Smooth muscle cell (in vitro differentiated cells): Measurements from ENCODE around the gene SLC1A3. TPM values are rescaled to one million over a fixed set of nuclear protein-coding genes. Genes with fewer than 3 reads are reported as not detected.

Experiments
- DNase-seq: peaks from one replicate; lab custom pipeline; 2025; ENCODE audit not compliant: unreplicated experiment; lab: John Stamatoyannopoulos, UW
- H2AFZ ChIP-seq: fragments of 200-600 bp; sonication (generic); 2 replicates; pipeline ENCODE4 v1.6.0; 2016; ENCODE audit warnings: antibody characterized with exemption, low read depth, mild to moderate bottlenecking
- H3F3A ChIP-seq: fragments of 200-600 bp; sonication (generic); 2 replicates; pipeline ENCODE4 v1.6.0; 2017; ENCODE audit warnings: antibody characterized with exemption, low read depth
- H3K27ac ChIP-seq: fragments of 200-600 bp; sonication (generic); 2 replicates; pipeline ENCODE4 v1.5.1; 2016; ENCODE audit warnings: low read depth, mild to moderate bottlenecking
- H3K27me3 ChIP-seq: fragments of 200-600 bp; sonication (generic); 2 replicates; pipeline ENCODE4 v1.6.1; 2016; ENCODE audit warnings: low read depth, mild to moderate bottlenecking
- H3K36me3 ChIP-seq: fragments of 200-600 bp; sonication (generic); 2 replicates; pipeline ENCODE4 v1.5.1; 2016; ENCODE audit warnings: low read depth
- H3K4me1 ChIP-seq: fragments of 200-600 bp; sonication (generic); 2 replicates; pipeline ENCODE4 v1.5.1; 2016; ENCODE audit warnings: low read depth
- H3K4me2 ChIP-seq: fragments of 200-600 bp; sonication (generic); 2 replicates; pipeline ENCODE4 v1.6.0; 2016; ENCODE audit warnings: mild to moderate bottlenecking
- H3K4me3 ChIP-seq: fragments of 200-600 bp; sonication (generic); 2 replicates; pipeline ENCODE4 v1.5.1; 2016; ENCODE audit warnings: mild to moderate bottlenecking
- H3K79me2 ChIP-seq: fragments of 200-600 bp; sonication (generic); 2 replicates; pipeline ENCODE4 v1.6.0; 2016; ENCODE audit warnings: low read depth, mild to moderate bottlenecking
- H3K9ac ChIP-seq: fragments of 200-600 bp; sonication (generic); 2 replicates; pipeline ENCODE4 v1.6.0; 2016; ENCODE audit warnings: low read depth
- H3K9me3 ChIP-seq: fragments of 200-600 bp; sonication (generic); replicated peaks from 2 replicates; pipeline ENCODE4 v1.5.1; 2016; ENCODE audit warnings: low read depth
- H4K20me1 ChIP-seq: fragments of 200-600 bp; sonication (generic); 2 replicates; pipeline ENCODE4 v1.6.0; 2016; ENCODE audit warnings: low read depth
- CTCF ChIP-seq: fragments of 200-600 bp; sonication (generic); IDR thresholded peaks from 2 replicates; pipeline ENCODE4 v1.5.1; 2017; ENCODE audit warnings: borderline replicate concordance, mild to moderate bottlenecking, antibody characterized with exemption; ENCODE audit not compliant: insufficient read depth, poor library complexity, severe bottlenecking
- WGBS: methylation state at CpG from one replicate; pipeline ENCODE4 v1.1.7; 2016; ENCODE audit warnings: low lambda C conversion rate; 5-methylcytosine and 5-hydroxymethylcytosine counted together
- polyA plus RNA-seq: library from polyadenylated mRNA; unstranded; fragments of >200 nt; fragmentation: Nextera tagmentation; extraction: Ambion mirVana; gene quantifications from 2 replicates; pipeline ENCODE4 v1.2.1, GENCODE V29; 2016
- total RNA-seq: library from RNA; depleted of rRNA; stranded (reverse); fragments of >200 nt; gene quantifications from 2 replicates; pipeline ENCODE4 v1.2.3, GENCODE V29; 2014

The SLC1A3 gene
- total and polyA plus RNA-seq, 2 experiments from 2014 or later, result 2.1 to 6.8 TPM

- H3K9ac ChIP-seq, result no peak overlapping the region
- 93% methylated on average over 22 of the region's 22 CpGs for WGBS
- no peak for DNase-seq
- peaks cover 7% of the 10 kb centered on the region for H3K4me1 ChIP-seq
- H3K4me2 ChIP-seq, result no peak overlapping the region
- H3F3A ChIP-seq, result no peaks in the 10 kb centered on the region
- no peak overlapping the region for H3K4me3 ChIP-seq
- H3K79me2 ChIP-seq, result no peaks in the 10 kb centered on the region
- no peak overlapping the region for H2AFZ ChIP-seq
- H3K9me3 ChIP-seq, result no peaks in the 10 kb centered on the region
- no peak overlapping the region for H3K27ac ChIP-seq
- no peaks in the 10 kb centered on the region for H3K27me3 ChIP-seq
- TF ChIP-seq CTCF, result no peak
- no peaks in the 10 kb centered on the region for H4K20me1 ChIP-seq
- no peaks in the 10 kb centered on the region for H3K36me3 ChIP-seq
Observed at GRCh38 chr5:36662291-36662851, 56.0 kb downstream of the SLC1A3 start.

- Histone ChIP-seq H3F3A (no peaks in the 10 kb centered on the region), H3K4me3 (no peak overlapping the region), H3K27ac (no peak overlapping the region), H3K4me1 (no peaks in the 10 kb centered on the region), H3K79me2 (no peaks in the 10 kb centered on the region), H3K9me3 (no peaks in the 10 kb centered on the region), H3K27me3 (no peaks in the 10 kb centered on the region), H3K9ac (no peak overlapping the region), H2AFZ (no peak overlapping the region), H3K4me2 (no peak overlapping the region), H3K36me3 (no peaks in the 10 kb centered on the region), H4K20me1 (no peaks in the 10 kb centered on the region)
- no peak for TF ChIP-seq CTCF
- no peak for DNase-seq
- WGBS, result 83% methylated on average over 3 of the region's 3 CpGs
Observed at GRCh38 chr5:36664766-36665165, 58.4 kb downstream of the SLC1A3 start.

- Histone ChIP-seq H3K4me2 (no peak overlapping the region), H3K36me3 (no peaks in the 10 kb centered on the region), H2AFZ (no peak overlapping the region), H4K20me1 (no peaks in the 10 kb centered on the region), H3K9me3 (no peaks in the 10 kb centered on the region), H3K27ac (no peak overlapping the region), H3K9ac (no peak overlapping the region), H3K79me2 (no peaks in the 10 kb centered on the region), H3K4me1 (no peaks in the 10 kb centered on the region), H3F3A (no peaks in the 10 kb centered on the region), H3K27me3 (no peaks in the 10 kb centered on the region), H3K4me3 (no peak overlapping the region)
- 86% methylated on average over 3 of the region's 3 CpGs for WGBS
- no peak for DNase-seq
- no peak for TF ChIP-seq CTCF
Observed at GRCh38 chr5:36665628-36666027, 59.2 kb downstream of the SLC1A3 start.

- WGBS, result 100% methylated on average over 2 of the region's 2 CpGs
- no peak for DNase-seq
Observed at GRCh38 chr5:36666274-36666673, 59.9 kb downstream of the SLC1A3 start.

More at GRCh38 chr5:36666274-36666673, 59.9 kb downstream of the SLC1A3 start:
- Histone ChIP-seq H3K9ac (no peak overlapping the region), H3F3A (no peaks in the 10 kb centered on the region), H2AFZ (no peak overlapping the region), H3K79me2 (no peaks in the 10 kb centered on the region), H3K4me2 (no peak overlapping the region), H3K4me1 (no peaks in the 10 kb centered on the region), H3K27me3 (no peaks in the 10 kb centered on the region), H3K27ac (no peak overlapping the region), H3K36me3 (no peaks in the 10 kb centered on the region), H3K9me3 (no peaks in the 10 kb centered on the region), H3K4me3 (no peak overlapping the region), H4K20me1 (no peaks in the 10 kb centered on the region)
- no peak for TF ChIP-seq CTCF
